IPS-15b (cell line): ENCODE results near the gene SURF2.

Experiments used
- H3K27me3 ChIP-seq: one replicate; pipeline ENCODE4 v1.6.1; 2013; ENCODE audit warnings: low read length; ENCODE audit not compliant: control insufficient read depth, insufficient read depth
- H3K36me3 ChIP-seq: one replicate; pipeline ENCODE4 v1.6.1; 2013; ENCODE audit warnings: low read length; ENCODE audit not compliant: control insufficient read depth, insufficient read depth
- H3K4me1 ChIP-seq: one replicate; pipeline ENCODE4 v1.6.1; 2013; ENCODE audit warnings: mild to moderate bottlenecking, low read length; ENCODE audit not compliant: control insufficient read depth, insufficient read depth
- H3K4me3 ChIP-seq: one replicate; pipeline ENCODE4 v1.5.1; 2013; ENCODE audit warnings: low read depth, low read length
- H3K9ac ChIP-seq: one replicate; pipeline ENCODE4 v1.6.1; 2013; ENCODE audit warnings: low read depth, mild to moderate bottlenecking, low read length
- H3K9me3 ChIP-seq: one replicate; pipeline ENCODE4 v1.6.1; 2013; ENCODE audit warnings: mild to moderate bottlenecking, low read length; ENCODE audit not compliant: control insufficient read depth, insufficient read depth

SURF2 gene

DNA sequence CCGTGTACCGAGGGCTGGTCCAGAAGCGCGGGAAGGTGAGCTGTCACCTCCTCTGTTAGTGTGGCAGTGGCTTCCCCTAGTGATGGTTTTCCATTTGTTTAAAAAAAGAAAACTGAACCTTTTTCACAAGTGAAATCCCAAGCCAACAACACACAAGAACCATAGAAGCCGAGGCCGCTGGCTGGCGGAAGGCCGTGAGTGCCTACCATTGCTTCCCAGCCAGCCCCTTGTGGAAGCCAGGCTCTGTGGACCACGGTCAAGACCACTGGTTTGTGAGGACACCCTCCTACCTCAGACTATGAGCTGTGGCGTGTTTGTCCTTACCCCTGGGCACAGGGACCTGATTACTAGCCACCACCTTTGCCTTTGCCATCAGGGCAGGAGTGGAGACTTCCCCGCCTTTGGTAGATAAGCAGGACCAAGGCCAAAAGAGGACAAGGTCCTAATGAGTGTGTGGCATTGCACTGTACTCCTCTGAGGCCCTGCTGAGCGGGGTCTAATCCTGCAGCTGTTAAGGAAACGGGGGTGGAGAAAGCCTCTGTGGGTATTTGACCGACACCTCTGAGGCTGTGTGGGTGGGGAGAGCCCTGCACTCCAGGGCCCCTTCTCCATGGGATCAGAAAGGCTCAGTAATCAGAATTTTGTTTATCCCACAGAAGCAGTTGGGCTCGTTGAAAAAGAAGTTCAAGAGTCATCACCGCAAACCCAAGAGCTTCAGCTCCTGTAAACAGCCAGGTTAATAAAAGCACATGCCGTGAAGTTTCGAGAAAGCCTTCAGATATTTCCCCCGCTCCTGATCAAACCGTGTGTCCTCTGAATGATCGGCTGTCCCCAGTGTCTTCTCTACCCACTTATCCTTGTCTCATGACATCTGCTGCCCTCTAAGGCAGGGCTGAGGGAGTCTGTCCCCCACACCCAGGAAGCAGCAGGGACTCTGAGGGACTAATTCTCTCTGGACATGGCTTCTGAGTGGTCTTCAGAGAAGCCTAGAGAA lies 4.3 kb downstream of the SURF2 start:
- H3K4me1 ChIP-seq, result no peaks in the 10 kb centered on the region
- no peaks in the 10 kb centered on the region for H3K27me3 ChIP-seq
- peaks cover 47% of the 10 kb centered on the region for H3K36me3 ChIP-seq
- H3K4me3 ChIP-seq, result no peak overlapping the region
- H3K9me3 ChIP-seq, result no peaks in the 10 kb centered on the region
- H3K9ac ChIP-seq, result no peak overlapping the region

DNA sequence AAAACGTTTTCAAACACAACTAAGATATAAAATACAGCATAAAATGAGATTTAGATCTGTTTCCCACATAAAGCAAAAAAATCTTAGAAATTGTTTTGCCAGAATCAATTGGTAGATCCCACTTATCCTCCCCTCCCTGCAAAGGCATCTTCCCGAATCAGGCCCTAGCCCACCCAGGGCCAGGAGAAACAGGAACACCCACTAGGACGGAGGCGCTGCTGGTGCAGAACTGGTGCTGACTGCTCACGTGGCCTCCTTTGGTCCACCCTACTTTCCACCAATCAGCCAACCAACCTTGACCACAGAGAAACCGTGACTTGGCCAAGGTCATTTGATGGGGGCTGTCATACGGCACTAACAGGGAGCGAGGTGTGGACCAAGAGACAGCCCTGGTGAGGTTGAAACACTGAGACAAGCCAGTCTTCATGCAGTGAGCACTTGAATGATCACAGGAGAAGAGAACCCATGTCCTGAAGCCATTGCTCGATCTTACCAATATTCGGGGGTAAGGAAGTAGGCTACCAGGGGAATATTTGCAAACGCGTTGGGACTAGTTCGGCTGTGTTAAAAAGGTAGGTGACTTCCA lies 5.2 kb downstream of the SURF2 start:
- H3K9me3 ChIP-seq, result no peaks in the 10 kb centered on the region
- no peaks in the 10 kb centered on the region for H3K27me3 ChIP-seq
- no peak overlapping the region for H3K4me3 ChIP-seq
- H3K36me3 ChIP-seq, result peaks cover 51% of the 10 kb centered on the region
- no peaks in the 10 kb centered on the region for H3K4me1 ChIP-seq
- H3K9ac ChIP-seq, result peak overlapping the region; percentile 47

DNA sequence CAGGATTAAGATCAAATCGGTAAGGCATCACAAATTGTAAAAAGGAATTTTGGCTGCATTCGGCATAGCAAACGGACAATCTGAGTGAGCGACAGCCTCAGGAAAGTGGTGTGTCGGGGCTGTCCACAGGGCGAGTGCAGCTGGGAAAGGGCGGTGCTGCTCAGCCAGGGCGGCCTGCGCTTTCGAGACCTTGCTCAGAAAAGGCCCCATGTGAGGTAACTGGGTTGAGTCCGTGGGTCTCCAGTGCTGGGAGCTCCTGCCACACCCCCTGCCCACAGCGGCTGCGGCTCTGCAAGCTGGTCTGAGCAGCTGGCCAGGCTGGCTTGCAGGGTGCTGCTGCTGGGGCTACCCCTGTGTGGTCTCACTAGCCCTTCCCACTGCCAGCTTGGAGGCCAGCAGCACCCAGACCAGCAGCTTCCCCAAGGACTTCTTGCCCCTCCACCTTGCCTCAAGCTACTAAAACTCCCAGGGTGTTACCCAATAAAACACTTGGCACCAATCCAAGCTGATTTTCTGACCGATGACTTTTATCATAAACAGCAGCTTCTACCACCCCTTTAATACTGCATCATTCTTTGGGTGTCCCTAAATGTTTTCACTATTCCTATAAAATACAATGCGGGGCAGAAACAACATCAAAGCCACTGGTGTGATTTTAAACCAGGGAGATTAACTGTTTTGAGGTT lies 6.2 kb downstream of the SURF2 start:
- no peak overlapping the region for H3K9ac ChIP-seq
- H3K4me1 ChIP-seq, result no peaks in the 10 kb centered on the region
- H3K9me3 ChIP-seq, result no peaks in the 10 kb centered on the region
- no peak overlapping the region for H3K4me3 ChIP-seq
- H3K27me3 ChIP-seq, result no peaks in the 10 kb centered on the region
- H3K36me3 ChIP-seq, result peaks cover 59% of the 10 kb centered on the region

DNA sequence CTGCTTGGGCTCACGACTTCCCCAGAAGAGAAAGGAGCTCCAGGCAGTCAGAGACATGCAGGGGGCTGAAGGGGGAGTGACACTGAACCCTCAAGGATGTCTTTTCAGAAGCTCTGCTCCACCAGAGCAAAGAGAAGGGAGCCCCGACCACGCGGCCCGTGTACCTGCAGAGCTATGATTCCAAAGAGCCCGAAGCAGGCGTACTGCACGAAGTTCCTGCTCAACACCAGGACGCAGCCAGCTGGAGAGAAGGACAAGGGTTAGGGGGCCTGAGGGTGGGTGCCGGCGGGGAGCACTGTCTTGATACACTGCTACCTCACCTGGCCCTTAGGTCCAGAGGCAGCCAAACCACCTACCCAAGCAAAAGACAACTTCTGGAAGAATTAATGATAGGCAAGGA lies 10.1 kb downstream of the SURF2 start:
- Histone ChIP-seq H3K4me1 (no peaks in the 10 kb centered on the region), H3K9me3 (no peaks in the 10 kb centered on the region), H3K4me3 (no peak overlapping the region), H3K36me3 (peaks cover 46% of the 10 kb centered on the region), H3K9ac (no peak overlapping the region), H3K27me3 (no peaks in the 10 kb centered on the region)

DNA sequence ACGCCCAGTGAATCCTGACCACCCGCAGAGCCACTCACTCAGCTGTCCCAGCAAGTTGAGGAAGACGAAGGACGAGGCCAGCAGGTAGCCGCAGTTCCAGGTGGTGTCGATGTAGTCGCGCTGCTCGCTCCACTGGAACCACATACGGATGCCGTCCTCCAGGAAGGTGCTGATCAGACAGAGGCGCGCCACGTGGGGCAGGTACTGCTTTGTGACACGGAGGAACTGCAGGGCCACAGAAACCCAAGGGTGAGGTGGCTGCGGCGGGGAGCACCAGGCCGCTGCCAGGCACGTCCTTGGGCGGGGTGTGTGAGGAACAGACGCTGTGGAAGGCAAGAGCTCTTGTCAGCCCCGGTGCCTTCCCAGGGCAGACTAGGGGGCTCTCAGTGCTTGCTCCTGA lies 10.9 kb downstream of the SURF2 start:
- Histone ChIP-seq H3K4me1 (no peaks in the 10 kb centered on the region), H3K9ac (no peak overlapping the region), H3K36me3 (peaks cover 42% of the 10 kb centered on the region), H3K27me3 (no peaks in the 10 kb centered on the region), H3K4me3 (no peak overlapping the region), H3K9me3 (no peaks in the 10 kb centered on the region)

DNA sequence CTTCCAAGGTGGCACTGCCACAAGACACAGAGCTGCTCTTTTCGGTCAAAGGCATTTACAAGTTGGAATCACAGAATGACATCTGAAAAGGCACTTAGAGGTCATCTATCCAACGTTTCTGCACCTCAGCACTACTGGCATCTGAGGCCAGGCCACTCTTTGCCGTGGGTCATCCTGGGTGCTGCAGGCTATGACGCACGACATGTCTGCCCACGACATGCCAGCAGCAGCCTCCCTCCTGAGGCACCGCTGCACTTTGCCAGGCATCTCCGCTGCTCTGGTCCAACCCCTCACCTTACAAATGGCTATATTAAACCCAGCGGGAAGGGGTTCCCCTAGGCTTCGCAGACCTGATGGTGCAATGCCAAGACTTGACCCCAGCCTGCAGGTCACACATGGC lies 11.4 kb downstream of the SURF2 start:
- no peaks in the 10 kb centered on the region for H3K27me3 ChIP-seq
- no peaks in the 10 kb centered on the region for H3K9me3 ChIP-seq
- peaks cover 40% of the 10 kb centered on the region for H3K36me3 ChIP-seq
- H3K4me1 ChIP-seq, result peaks cover 4% of the 10 kb centered on the region
- no peak overlapping the region for H3K9ac ChIP-seq
- H3K4me3 ChIP-seq, result no peak overlapping the region

DNA sequence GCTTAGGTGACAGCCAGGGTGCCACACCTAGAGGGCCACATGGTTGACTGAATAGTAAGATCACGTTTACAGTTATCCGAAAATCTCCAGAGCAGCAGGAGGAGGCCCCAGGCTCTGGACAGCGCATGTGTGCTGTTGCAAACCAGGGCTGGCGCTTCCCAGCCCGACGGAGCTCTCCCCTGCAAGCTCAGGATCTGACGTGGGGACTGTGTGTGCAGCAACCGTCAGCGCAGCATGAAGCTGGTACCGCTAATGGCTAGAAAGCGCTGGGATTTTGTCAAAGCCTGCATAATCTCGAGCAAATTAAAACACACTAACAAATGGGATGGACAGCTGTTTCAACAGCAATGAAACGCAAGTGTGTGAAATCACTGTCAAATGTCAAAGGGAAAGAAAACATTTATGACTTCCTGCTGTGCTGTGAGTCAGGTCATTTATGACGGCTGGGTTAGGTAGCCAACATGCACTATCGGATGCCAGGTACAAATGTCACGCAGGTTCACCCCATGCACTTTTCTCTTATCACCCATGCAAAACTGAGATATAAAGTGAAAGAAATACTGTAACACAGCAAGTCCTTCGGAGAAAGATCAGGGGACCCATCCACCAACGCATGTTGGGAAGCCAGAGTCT lies 12.0 kb downstream of the SURF2 start:
- H3K9me3 ChIP-seq, result no peaks in the 10 kb centered on the region
- H3K4me3 ChIP-seq, result no peak overlapping the region
- H3K36me3 ChIP-seq, result peaks cover 43% of the 10 kb centered on the region
- H3K9ac ChIP-seq, result no peak overlapping the region
- H3K27me3 ChIP-seq, result no peaks in the 10 kb centered on the region
- H3K4me1 ChIP-seq, result peaks cover 5% of the 10 kb centered on the region

DNA sequence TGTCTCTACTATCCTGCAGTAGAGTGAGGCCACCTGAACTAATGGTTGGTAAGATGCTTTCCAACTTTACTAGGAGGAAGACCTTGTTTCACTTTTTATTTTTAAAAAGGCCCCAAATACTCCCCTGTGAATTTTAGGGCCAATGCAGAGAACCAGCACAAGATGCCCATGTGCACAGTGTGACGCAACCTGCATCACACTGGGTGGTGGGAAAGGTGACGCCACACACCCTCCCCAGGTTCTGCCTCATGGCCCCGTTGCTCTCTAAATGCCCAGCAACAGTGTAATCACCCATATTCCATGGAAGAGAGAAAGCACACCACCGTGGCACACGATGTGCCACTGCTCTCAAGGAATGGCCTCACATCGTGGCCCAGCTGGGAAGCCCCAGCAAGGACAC lies 13.1 kb downstream of the SURF2 start:
- H3K36me3 ChIP-seq, result peaks cover 34% of the 10 kb centered on the region
- no peak overlapping the region for H3K4me3 ChIP-seq
- no peaks in the 10 kb centered on the region for H3K9me3 ChIP-seq
- no peaks in the 10 kb centered on the region for H3K27me3 ChIP-seq
- no peak overlapping the region for H3K9ac ChIP-seq
- peaks cover 5% of the 10 kb centered on the region for H3K4me1 ChIP-seq

DNA sequence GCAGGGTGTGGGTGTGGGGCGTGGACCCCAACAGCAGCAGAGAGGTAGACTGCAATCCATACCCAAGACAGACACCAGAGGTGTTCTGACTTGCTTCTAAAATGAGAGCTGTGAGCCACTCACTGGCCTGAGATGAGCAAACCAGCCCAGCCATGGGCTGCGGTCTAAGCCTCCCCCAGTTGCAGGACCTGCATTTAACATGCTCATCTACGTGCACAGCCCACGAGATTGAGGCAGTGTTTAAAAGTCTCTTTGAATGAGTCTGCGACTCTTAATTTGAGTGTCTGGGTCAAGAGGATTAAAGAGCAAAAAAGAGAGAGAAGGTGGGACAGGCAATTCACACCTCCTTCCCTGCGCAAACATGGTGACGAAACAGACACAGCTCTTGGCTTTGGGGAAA lies 13.6 kb downstream of the SURF2 start:
- Histone ChIP-seq H3K4me3 (no peak overlapping the region), H3K9me3 (no peaks in the 10 kb centered on the region), H3K4me1 (peaks cover 5% of the 10 kb centered on the region), H3K27me3 (no peaks in the 10 kb centered on the region), H3K9ac (no peak overlapping the region), H3K36me3 (peaks cover 31% of the 10 kb centered on the region)

DNA sequence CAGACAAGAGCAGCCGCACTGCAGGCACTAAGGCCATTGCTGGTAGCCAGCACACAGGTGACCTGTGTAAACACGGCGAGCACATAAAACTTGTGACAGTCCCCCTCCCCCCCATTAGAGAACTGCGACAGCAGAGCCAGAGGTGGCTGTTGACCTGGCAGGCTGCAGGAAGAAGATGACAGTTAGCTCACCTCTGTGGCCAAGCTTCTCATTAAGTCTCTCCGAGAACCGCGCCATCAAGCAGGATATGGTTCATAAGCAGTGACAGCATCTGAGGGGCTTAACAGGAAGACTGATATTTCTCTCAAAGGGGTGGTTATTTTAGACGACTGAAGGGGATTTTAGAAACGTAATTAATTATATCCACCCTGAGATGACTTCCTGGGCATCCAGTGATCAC lies 14.3 kb downstream of the SURF2 start:
- Histone ChIP-seq H3K4me3 (no peak overlapping the region), H3K9me3 (no peaks in the 10 kb centered on the region), H3K9ac (no peak overlapping the region), H3K36me3 (peaks cover 26% of the 10 kb centered on the region), H3K4me1 (peaks cover 5% of the 10 kb centered on the region), H3K27me3 (no peaks in the 10 kb centered on the region)

DNA sequence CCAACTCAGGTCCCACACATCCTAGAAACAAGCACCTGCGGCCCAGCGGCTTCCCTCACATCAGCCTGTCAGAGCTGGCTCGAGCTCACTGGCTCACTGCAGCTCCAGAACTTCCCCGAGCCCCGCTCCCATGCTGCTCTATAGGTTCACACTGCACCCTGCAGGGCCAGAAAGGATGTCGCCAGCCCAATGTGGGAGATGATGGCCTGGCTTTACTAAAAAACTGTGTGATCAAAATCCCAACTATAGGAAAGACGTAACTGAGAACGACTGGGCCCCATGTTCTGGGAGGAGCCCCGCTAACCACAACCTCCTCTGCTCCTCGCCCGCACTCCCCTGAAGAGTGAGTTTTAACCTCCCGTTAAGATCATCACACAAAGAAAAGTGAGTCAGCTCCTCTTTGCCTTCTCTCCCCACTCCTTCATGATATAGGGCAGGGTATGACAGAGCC lies 14.9 kb downstream of the SURF2 start:
- Histone ChIP-seq H3K4me3 (no peak overlapping the region), H3K9me3 (no peaks in the 10 kb centered on the region), H3K27me3 (no peaks in the 10 kb centered on the region), H3K36me3 (peaks cover 26% of the 10 kb centered on the region), H3K9ac (peak overlapping the region; percentile 32), H3K4me1 (peaks cover 5% of the 10 kb centered on the region)
